SK-N-SH (cell line): ENCODE results near the gene SBK1. TPM values are rescaled to one million over a fixed set of nuclear protein-coding genes. Genes with fewer than 3 reads are reported as not detected.

Source experiments
- CTCF ChIA-PET: fragments of 300-600, 350-600 bp; formaldehyde crosslinking; extraction: SDS; loops from one replicate; lab custom pipeline; 2021; lab: Yijun Ruan, JAX
- POLR2A ChIA-PET: fragments of 350-600 bp; sonication (Branson Sonifier 250); formaldehyde crosslinking; extraction: SDS; loops from one replicate; lab custom pipeline; 2020; ENCODE audit warnings: antibody characterized with exemption, inconsistent platforms; lab: Yijun Ruan, JAX
- DNase-seq: peaks from one replicate; pipeline ENCODE4 v3.0.0; 2012
- H2AFZ ChIP-seq: fragments of 200-600 bp; sonication (generic); 2 replicates; pipeline ENCODE4 v1.8.1; 2016; ENCODE audit warnings: antibody characterized with exemption, mild to moderate bottlenecking, low read depth
- H3F3A ChIP-seq: fragments of 200-600 bp; sonication (generic); replicated peaks from 2 replicates; pipeline ENCODE3; 2016; ENCODE audit warnings: antibody characterized with exemption, mild to moderate bottlenecking; ENCODE audit not compliant: insufficient read depth
- H3K27ac ChIP-seq, 2 experiments: fragments of 200-500 bp in 1 of 2; fragments of 200-600 bp in 1 of 2; sonication (Bioruptor generic) in 1 of 2; sonication (generic), shearing (Covaris generic) in 1 of 2; 2 replicates each; pipeline versions ENCODE4 v1.5.1 to v1.6.1; 2014 to 2016; ENCODE audit warnings: low read depth in 2 of 2, inconsistent platforms in 1 of 2, low read length in 1 of 2, mild to moderate bottlenecking in 1 of 2, mixed read lengths in 1 of 2
- H3K27me3 ChIP-seq: fragments of 200-600 bp; sonication (generic), shearing (Covaris generic); 2 replicates; pipeline ENCODE4 v1.6.1; 2016; ENCODE audit warnings: mixed run types; ENCODE audit not compliant: insufficient read depth
- H3K36me3 ChIP-seq, 2 experiments: fragments of 200-500 bp in 1 of 2; fragments of 200-600 bp in 1 of 2; sonication (Bioruptor generic) in 1 of 2; sonication (generic) in 1 of 2; replicated peaks in 1 of 2; 2 replicates each; pipeline versions ENCODE3 to v1.5.1; 2014 to 2016; ENCODE audit warnings: low read length in 1 of 2, mild to moderate bottlenecking in 1 of 2; ENCODE audit not compliant: insufficient read depth in 2 of 2, control insufficient read depth in 1 of 2
- H3K4me1 ChIP-seq, 2 experiments: fragments of 200-500 bp in 1 of 2; fragments of 200-600 bp in 1 of 2; sonication (Bioruptor generic) in 1 of 2; sonication (generic), shearing (Covaris generic) in 1 of 2; 2 replicates each; pipeline versions ENCODE4 v1.5.1 to v1.6.1; 2014 to 2016; ENCODE audit warnings: low read depth in 1 of 2, low read length in 1 of 2, mixed run types in 1 of 2; ENCODE audit not compliant: insufficient read depth in 2 of 2, control insufficient read depth in 1 of 2
- H3K4me2 ChIP-seq: fragments of 200-600 bp; sonication (generic), shearing (Covaris generic); 2 replicates; pipeline ENCODE4 v1.6.1; 2017; ENCODE audit warnings: mixed run types
- H3K4me3 ChIP-seq, 2 experiments: fragments of 200-500 bp in 1 of 2; fragments of 200-600 bp in 1 of 2; sonication (Bioruptor generic) in 1 of 2; sonication (generic), shearing (Covaris generic) in 1 of 2; 2 replicates each; pipeline versions ENCODE4 v1.5.1 to v1.8.1; 2014 to 2016; ENCODE audit warnings: low read depth in 2 of 2, inconsistent platforms in 1 of 2, low read length in 1 of 2, mild to moderate bottlenecking in 1 of 2, mixed read lengths in 1 of 2, moderate library complexity in 1 of 2
- H3K79me2 ChIP-seq: fragments of 200-600 bp; sonication (generic); 2 replicates; pipeline ENCODE4 v1.8.1; 2017; ENCODE audit warnings: mild to moderate bottlenecking; ENCODE audit not compliant: insufficient read depth
- H3K9ac ChIP-seq: fragments of 200-600 bp; sonication (generic); 2 replicates; pipeline ENCODE4 v1.6.1; 2017; ENCODE audit warnings: mixed run types
- H3K9me2 ChIP-seq: fragments of 200-600 bp; sonication (generic); 2 replicates; pipeline ENCODE4 v1.6.1; 2017; ENCODE audit warnings: mixed run types
- H3K9me3 ChIP-seq: fragments of 200-600 bp; sonication (generic); 2 replicates; pipeline ENCODE4 v1.6.1; 2017; ENCODE audit warnings: mixed run types, mild to moderate bottlenecking, moderate library complexity
- H4K20me1 ChIP-seq: fragments of 200-600 bp; sonication (generic); 2 replicates; pipeline ENCODE4 v1.6.1; 2017; ENCODE audit warnings: mild to moderate bottlenecking, mixed run types; ENCODE audit not compliant: insufficient read depth
- CHD2 ChIP-seq: fragments of 150-350 bp; IDR thresholded peaks from 2 replicates; pipeline ENCODE4 v1.6.1; 2018; ENCODE audit warnings: low read length; ENCODE audit not compliant: partially characterized antibody
- ELF1 ChIP-seq: IDR thresholded peaks from 2 replicates; pipeline ENCODE4 v1.4.0; 2012
- EZH2phosphoT487 ChIP-seq: fragments of 200-600 bp; sonication (generic); IDR thresholded peaks from 2 replicates; pipeline ENCODE4 v1.6.1; 2017; ENCODE audit warnings: low read depth, mixed run types, mild to moderate bottlenecking, antibody characterized with exemption, moderate library complexity, borderline replicate concordance
- MXI1 ChIP-seq: IDR thresholded peaks from 2 replicates; pipeline ENCODE4 v1.6.1; 2012; ENCODE audit warnings: mild to moderate bottlenecking, low read depth, low read length, improper control_type of control experiment
- NRF1 ChIP-seq: IDR thresholded peaks from 2 replicates; pipeline ENCODE4 v1.6.1; 2012; ENCODE audit warnings: low read depth, mild to moderate bottlenecking, low read length
- RAD21 ChIP-seq: IDR thresholded peaks from 2 replicates; pipeline ENCODE4 v1.6.1; 2012; ENCODE audit warnings: mild to moderate bottlenecking, low read length
- RCOR1 ChIP-seq: fragments of 150-350 bp; IDR thresholded peaks from 2 replicates; pipeline ENCODE4 v1.6.1; 2017; ENCODE audit warnings: antibody characterized with exemption, low read length
- SMC3 ChIP-seq: IDR thresholded peaks from 2 replicates; pipeline ENCODE4 v1.6.1; 2012; ENCODE audit warnings: low read depth, low read length, improper control_type of control experiment
- TEAD4 ChIP-seq: IDR thresholded peaks from 2 replicates; pipeline ENCODE4 v1.4.0; 2012; ENCODE audit warnings: mild to moderate bottlenecking, borderline replicate concordance; ENCODE audit not compliant: insufficient read depth
- ZBTB33 ChIP-seq: IDR thresholded peaks from 2 replicates; pipeline ENCODE4 v1.4.0; 2012; ENCODE audit warnings: low read depth, borderline replicate concordance
- WGBS: methylation state at CpG from one replicate; pipeline ENCODE4 v1.1.6; 2017; ENCODE audit warnings: low lambda C conversion rate; 5-methylcytosine and 5-hydroxymethylcytosine counted together
- polyA plus RNA-seq, 3 experiments: library from polyadenylated mRNA; depleted of rRNA; stranded (reverse); fragments of >200 nt; gene quantifications; 2 replicates each; pipeline ENCODE4 v1.2.3, GENCODE V29; 2012
- TF ChIP-seq, protein P1 (sequence below): IDR thresholded peaks from 2 replicates; pipeline ENCODE4 v1.4.0; 2012; ENCODE audit warnings: low read depth, borderline replicate concordance
- TF ChIP-seq, protein P2 (sequence below): IDR thresholded peaks from 2 replicates; pipeline ENCODE4 v1.6.1; 2012; ENCODE audit warnings: mild to moderate bottlenecking, low read depth, low read length, moderate library complexity
- TF ChIP-seq, protein P3 (sequence below): fragments of 150-350 bp; IDR thresholded peaks from 2 replicates; pipeline ENCODE4 v1.6.1; 2017; ENCODE audit warnings: antibody characterized with exemption, low read length, low read depth, borderline replicate concordance
- TF ChIP-seq, protein P4 (sequence below): fragments of 150-350 bp; IDR thresholded peaks from 2 replicates; pipeline ENCODE4 v1.6.1; 2016; ENCODE audit warnings: mild to moderate bottlenecking, low read depth, low read length

SBK1 gene
- polyA plus RNA-seq, 1 of the 3 experiments (the other 2 are of a cell fraction) = 0.36 TPM

DNA sequence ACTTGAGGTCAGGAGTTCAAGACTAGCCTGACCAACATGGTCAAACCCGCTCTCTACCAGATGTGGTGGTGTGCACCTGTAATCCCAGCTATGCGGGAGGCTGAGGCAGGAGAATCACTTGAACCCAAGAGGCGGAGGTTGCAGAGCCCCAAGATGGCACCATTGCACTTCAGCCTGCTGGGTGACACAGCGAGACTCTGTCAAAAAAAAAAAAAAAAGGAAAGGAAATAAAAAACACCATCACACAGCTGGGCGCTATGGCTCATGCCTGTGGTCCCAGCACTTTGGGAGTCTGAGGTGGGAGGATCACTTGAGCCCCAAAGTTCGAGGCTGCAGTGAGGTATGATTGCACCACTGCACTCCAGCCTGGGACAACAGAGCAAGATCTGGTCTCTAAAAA is 13.3 kb upstream of the SBK1 start:
- Histone ChIP-seq H3K4me2 (no peak overlapping the region), H3K36me3 (no peaks in the 10 kb centered on the region), H3K79me2 (no peaks in the 10 kb centered on the region), H3K9ac (no peak overlapping the region), H4K20me1 (no peaks in the 10 kb centered on the region), H3K9me3 (no peaks in the 10 kb centered on the region), H2AFZ (no peak overlapping the region), H3K4me3 (no peak overlapping the region), H3K4me1 (peaks cover 0 to 12% of the 10 kb centered on the region in 2 experiments; a peak in 1 of 4 replicates), H3F3A (no peaks in the 10 kb centered on the region), H3K27ac (no peak overlapping the region), H3K9me2 (no peaks in the 10 kb centered on the region), H3K27me3 (peaks cover 6% of the 10 kb centered on the region)
- ChIA-PET CTCF (interaction anchor here (0.7 to 15.4 kb wide), 6 partner anchors 11 to 48 kb away, joined by 3 to 302 read pairs (median 16); partner anchors contain the start of gene SBK1), POLR2A (interaction anchor here (1.0 kb wide), 1 partner anchor 13 kb away, joined by 3 read pairs; the partner anchor contains the start of gene SBK1)
- WGBS = 86% methylated on average over 6 of the region's 6 CpGs
- DNase-seq = no peak
- TF ChIP-seq EZH2phosphoT487 (no peak), CHD2 (no peak)
- TF ChIP-seq, protein P1, sequence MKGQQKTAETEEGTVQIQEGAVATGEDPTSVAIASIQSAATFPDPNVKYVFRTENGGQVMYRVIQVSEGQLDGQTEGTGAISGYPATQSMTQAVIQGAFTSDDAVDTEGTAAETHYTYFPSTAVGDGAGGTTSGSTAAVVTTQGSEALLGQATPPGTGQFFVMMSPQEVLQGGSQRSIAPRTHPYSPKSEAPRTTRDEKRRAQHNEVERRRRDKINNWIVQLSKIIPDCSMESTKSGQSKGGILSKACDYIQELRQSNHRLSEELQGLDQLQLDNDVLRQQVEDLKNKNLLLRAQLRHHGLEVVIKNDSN = no peak

GRCh38 chr16:28280881-28281836 is 11.2 kb upstream of the SBK1 start:
- 70% methylated on average over 15 of the region's 15 CpGs for WGBS
- Histone ChIP-seq H2AFZ (no peak overlapping the region), H3K4me2 (no peak overlapping the region), H3K9me3 (no peaks in the 10 kb centered on the region), H3K4me3 (no peak overlapping the region), H3K36me3 (no peaks in the 10 kb centered on the region), H3K9ac (no peak overlapping the region), H3K27ac (no peak overlapping the region), H3K27me3 (no peaks in the 10 kb centered on the region), H3F3A (no peaks in the 10 kb centered on the region), H3K4me1 (peaks cover 0 to 17% of the 10 kb centered on the region in 2 experiments; a peak in 1 of 4 replicates), H3K79me2 (no peaks in the 10 kb centered on the region), H3K9me2 (no peaks in the 10 kb centered on the region), H4K20me1 (no peaks in the 10 kb centered on the region)
- DNase-seq = no peak
- CTCF ChIA-PET = interaction anchor here (1.3 to 15.4 kb wide), 3 partner anchors 11 to 45 kb away, joined by 4 to 302 read pairs (median 5); no protein-coding TSS in a partner anchor
- POLR2A ChIA-PET = interaction anchor here (1.0 to 2.4 kb wide), 4 partner anchors 10 to 36 kb away, joined by 5 to 7 read pairs (median 6); no protein-coding TSS in a partner anchor
- TF ChIP-seq, protein P1 = no peak
- TF ChIP-seq MXI1 (no peak), NRF1 (no peak), TEAD4 (no peak), ELF1 (no peak), SMC3 (no peak), RCOR1 (no peak), RAD21 (no peak), ZBTB33 (no peak)
- TF ChIP-seq, protein P2, sequence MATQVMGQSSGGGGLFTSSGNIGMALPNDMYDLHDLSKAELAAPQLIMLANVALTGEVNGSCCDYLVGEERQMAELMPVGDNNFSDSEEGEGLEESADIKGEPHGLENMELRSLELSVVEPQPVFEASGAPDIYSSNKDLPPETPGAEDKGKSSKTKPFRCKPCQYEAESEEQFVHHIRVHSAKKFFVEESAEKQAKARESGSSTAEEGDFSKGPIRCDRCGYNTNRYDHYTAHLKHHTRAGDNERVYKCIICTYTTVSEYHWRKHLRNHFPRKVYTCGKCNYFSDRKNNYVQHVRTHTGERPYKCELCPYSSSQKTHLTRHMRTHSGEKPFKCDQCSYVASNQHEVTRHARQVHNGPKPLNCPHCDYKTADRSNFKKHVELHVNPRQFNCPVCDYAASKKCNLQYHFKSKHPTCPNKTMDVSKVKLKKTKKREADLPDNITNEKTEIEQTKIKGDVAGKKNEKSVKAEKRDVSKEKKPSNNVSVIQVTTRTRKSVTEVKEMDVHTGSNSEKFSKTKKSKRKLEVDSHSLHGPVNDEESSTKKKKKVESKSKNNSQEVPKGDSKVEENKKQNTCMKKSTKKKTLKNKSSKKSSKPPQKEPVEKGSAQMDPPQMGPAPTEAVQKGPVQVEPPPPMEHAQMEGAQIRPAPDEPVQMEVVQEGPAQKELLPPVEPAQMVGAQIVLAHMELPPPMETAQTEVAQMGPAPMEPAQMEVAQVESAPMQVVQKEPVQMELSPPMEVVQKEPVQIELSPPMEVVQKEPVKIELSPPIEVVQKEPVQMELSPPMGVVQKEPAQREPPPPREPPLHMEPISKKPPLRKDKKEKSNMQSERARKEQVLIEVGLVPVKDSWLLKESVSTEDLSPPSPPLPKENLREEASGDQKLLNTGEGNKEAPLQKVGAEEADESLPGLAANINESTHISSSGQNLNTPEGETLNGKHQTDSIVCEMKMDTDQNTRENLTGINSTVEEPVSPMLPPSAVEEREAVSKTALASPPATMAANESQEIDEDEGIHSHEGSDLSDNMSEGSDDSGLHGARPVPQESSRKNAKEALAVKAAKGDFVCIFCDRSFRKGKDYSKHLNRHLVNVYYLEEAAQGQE = no peak
- TF ChIP-seq, protein P3, sequence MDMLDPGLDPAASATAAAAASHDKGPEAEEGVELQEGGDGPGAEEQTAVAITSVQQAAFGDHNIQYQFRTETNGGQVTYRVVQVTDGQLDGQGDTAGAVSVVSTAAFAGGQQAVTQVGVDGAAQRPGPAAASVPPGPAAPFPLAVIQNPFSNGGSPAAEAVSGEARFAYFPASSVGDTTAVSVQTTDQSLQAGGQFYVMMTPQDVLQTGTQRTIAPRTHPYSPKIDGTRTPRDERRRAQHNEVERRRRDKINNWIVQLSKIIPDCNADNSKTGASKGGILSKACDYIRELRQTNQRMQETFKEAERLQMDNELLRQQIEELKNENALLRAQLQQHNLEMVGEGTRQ = no peak
- TF ChIP-seq, protein P4, sequence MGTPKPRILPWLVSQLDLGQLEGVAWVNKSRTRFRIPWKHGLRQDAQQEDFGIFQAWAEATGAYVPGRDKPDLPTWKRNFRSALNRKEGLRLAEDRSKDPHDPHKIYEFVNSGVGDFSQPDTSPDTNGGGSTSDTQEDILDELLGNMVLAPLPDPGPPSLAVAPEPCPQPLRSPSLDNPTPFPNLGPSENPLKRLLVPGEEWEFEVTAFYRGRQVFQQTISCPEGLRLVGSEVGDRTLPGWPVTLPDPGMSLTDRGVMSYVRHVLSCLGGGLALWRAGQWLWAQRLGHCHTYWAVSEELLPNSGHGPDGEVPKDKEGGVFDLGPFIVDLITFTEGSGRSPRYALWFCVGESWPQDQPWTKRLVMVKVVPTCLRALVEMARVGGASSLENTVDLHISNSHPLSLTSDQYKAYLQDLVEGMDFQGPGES = no peak
